Measurements from ENCODE around the gene BABAM2. TPM values are rescaled to one million over a fixed set of nuclear protein-coding genes. Genes with fewer than 3 reads are reported as not detected.
"Not testable (repeated sequence)": the region's sequence is repeated elsewhere in the genome, so short reads cannot be mapped to it uniquely, and the experiment has no call there.

Gene BABAM2
- total RNA-seq, 2 donors from 2014 or later, result 32.2 to 33.5 TPM

- no peak overlapping the region for H3K4me3 ChIP-seq
- H3K9ac ChIP-seq (ENCODE audit: low read depth in 2 of 2, low read length in 2 of 2), result no peak overlapping the region
- intact Hi-C loops (cut with DNase I), result no loop called here
- no peaks in the 10 kb centered on the region for H3K9me3 ChIP-seq
- TF ChIP-seq, protein P1, sequence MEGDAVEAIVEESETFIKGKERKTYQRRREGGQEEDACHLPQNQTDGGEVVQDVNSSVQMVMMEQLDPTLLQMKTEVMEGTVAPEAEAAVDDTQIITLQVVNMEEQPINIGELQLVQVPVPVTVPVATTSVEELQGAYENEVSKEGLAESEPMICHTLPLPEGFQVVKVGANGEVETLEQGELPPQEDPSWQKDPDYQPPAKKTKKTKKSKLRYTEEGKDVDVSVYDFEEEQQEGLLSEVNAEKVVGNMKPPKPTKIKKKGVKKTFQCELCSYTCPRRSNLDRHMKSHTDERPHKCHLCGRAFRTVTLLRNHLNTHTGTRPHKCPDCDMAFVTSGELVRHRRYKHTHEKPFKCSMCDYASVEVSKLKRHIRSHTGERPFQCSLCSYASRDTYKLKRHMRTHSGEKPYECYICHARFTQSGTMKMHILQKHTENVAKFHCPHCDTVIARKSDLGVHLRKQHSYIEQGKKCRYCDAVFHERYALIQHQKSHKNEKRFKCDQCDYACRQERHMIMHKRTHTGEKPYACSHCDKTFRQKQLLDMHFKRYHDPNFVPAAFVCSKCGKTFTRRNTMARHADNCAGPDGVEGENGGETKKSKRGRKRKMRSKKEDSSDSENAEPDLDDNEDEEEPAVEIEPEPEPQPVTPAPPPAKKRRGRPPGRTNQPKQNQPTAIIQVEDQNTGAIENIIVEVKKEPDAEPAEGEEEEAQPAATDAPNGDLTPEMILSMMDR (IDR thresholded peaks at IDR 0.05), result no peak
- no peak overlapping the region for H3K27ac ChIP-seq
- H3K4me1 ChIP-seq, result no peaks in the 10 kb centered on the region
- no peak for DNase-seq
- H3K36me3 ChIP-seq, result no peaks in the 10 kb centered on the region
- no peaks in the 10 kb centered on the region for H3K27me3 ChIP-seq
These were observed 87.3 kb downstream of the BABAM2 start for GRCh38 chr2:27977731-27978312.

- H3K9ac ChIP-seq (ENCODE audit: low read depth in 2 of 2, low read length in 2 of 2); H3K9me3 ChIP-seq; H3K27me3 ChIP-seq; H3K4me3 ChIP-seq; H3K27ac ChIP-seq; H3K36me3 ChIP-seq; H3K4me1 ChIP-seq; intact Hi-C loops (cut with DNase I); DNase-seq: not testable (repeated sequence)
These were observed 88.2 kb downstream of the BABAM2 start for GRCh38 chr2:27978761-27979160.

- TF ChIP-seq, protein P1 (IDR thresholded peaks at IDR 0.05), result no peak
- no peak for DNase-seq
- no peak overlapping the region for H3K9ac ChIP-seq (ENCODE audit: low read depth in 2 of 2, low read length in 2 of 2)
These were observed 89.7 kb downstream of the BABAM2 start for GRCh38 chr2:27980242-27980641.

DNA sequence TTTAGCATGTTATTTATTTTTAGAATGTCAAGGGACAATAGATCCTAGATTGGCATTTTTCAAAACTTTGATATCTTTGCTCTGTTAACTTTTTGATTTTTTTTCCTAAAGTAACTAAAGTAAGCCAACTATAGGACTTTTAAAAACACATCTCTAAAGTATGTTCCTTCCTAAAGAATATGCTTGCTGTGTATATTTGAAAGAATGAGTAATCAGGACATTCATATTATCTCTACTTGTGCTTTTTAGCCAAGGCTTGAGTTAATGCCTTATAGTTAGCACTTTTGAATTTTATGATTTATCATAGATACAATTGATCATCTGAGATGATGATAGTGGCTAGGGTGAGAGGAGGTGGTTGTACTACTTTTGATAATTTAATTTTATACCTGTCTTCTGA, 93.6 kb downstream of the BABAM2 start:
- Histone ChIP-seq H3K9ac (ENCODE audit: low read depth in 2 of 2, low read length in 2 of 2) (no peak overlapping the region), H3K9me3 (no peaks in the 10 kb centered on the region), H3K27ac (no peak overlapping the region), H3K4me3 (no peak overlapping the region), H3K27me3 (no peaks in the 10 kb centered on the region), H3K4me1 (no peaks in the 10 kb centered on the region), H3K36me3 (no peaks in the 10 kb centered on the region)
- intact Hi-C loops (cut with DNase I), result no loop called here
- TF ChIP-seq, protein P1 (IDR thresholded peaks at IDR 0.05), result no peak
- no peak for DNase-seq

More at GRCh38 chr2:27980242-27980641, 89.7 kb downstream of the BABAM2 start:
- Histone ChIP-seq H3K27ac (no peak overlapping the region), H3K27me3 (no peaks in the 10 kb centered on the region), H3K36me3 (no peaks in the 10 kb centered on the region), H3K4me1 (no peaks in the 10 kb centered on the region), H3K4me3 (no peak overlapping the region), H3K9me3 (no peaks in the 10 kb centered on the region)
- intact Hi-C loops (cut with DNase I), result no loop called here

GRCh38 chr2:27988306-27988705, 97.8 kb downstream of the BABAM2 start:
- TF ChIP-seq, protein P1 (IDR thresholded peaks at IDR 0.05), result no peak
- Histone ChIP-seq H3K9me3 (no peaks in the 10 kb centered on the region), H3K4me1 (no peaks in the 10 kb centered on the region), H3K4me3 (no peak overlapping the region), H3K27ac (no peak overlapping the region), H3K9ac (ENCODE audit: low read depth in 2 of 2, low read length in 2 of 2) (no peak overlapping the region), H3K27me3 (no peaks in the 10 kb centered on the region), H3K36me3 (no peaks in the 10 kb centered on the region)
- intact Hi-C loops (cut with DNase I), result no loop called here
- DNase-seq, result no peak

DNA sequence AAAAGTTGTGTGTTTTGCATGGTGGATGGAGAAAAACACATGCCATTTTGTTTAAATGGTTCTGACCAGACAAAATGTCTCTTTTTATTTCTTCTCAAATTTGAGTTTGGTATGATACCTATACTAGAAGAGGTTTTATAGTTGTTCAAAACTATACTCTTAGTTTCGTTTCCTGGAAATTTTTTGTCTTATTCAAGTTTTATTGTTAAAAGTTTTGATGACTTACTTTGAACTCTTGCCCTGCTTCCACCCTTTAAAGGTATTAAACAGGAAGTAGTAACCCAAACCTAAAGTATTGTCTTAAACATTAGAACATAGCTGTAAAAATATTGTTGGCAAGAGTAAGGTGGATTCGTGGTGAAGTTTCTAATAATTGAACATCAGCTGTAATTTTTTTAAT, 98.2 kb downstream of the BABAM2 start:
- H3K27ac ChIP-seq, result no peak overlapping the region
- no peaks in the 10 kb centered on the region for H3K4me1 ChIP-seq
- H3K9me3 ChIP-seq, result no peaks in the 10 kb centered on the region
- H3K4me3 ChIP-seq, result no peak overlapping the region
- H3K36me3 ChIP-seq, result no peaks in the 10 kb centered on the region
- H3K27me3 ChIP-seq, result no peaks in the 10 kb centered on the region
- intact Hi-C loops (cut with DNase I), result no loop called here
- no peak overlapping the region for H3K9ac ChIP-seq (ENCODE audit: low read depth in 2 of 2, low read length in 2 of 2)
- no peak for DNase-seq
- TF ChIP-seq, protein P1 (IDR thresholded peaks at IDR 0.05), result no peak
